Fibroblast of pulmonary artery (primary cell): ENCODE measurements around the gene HPN.

ENCODE experiments used
- DNase-seq: peaks from one replicate; pipeline ENCODE4 v3.0.0-alpha.2; 2010; ENCODE audit warnings: low read depth
- H3K4me3 ChIP-seq: replicated peaks from 2 replicates; pipeline ENCODE4 v1.5.1; 2011; ENCODE audit warnings: low read depth, mild to moderate bottlenecking, control low read depth, low read length, moderate library complexity
- TF ChIP-seq, protein P1 (sequence below): IDR thresholded peaks from 2 replicates; pipeline ENCODE4 v1.5.1; 2011; ENCODE audit warnings: mild to moderate bottlenecking, control low read depth, low read length, inconsistent platforms; ENCODE audit errors: missing control alignments

Gene HPN

GRCh38 chr19:35055715-35056179 lies 14.2 kb downstream of the HPN start:
- DNase-seq = no peak
- TF ChIP-seq, protein P1, sequence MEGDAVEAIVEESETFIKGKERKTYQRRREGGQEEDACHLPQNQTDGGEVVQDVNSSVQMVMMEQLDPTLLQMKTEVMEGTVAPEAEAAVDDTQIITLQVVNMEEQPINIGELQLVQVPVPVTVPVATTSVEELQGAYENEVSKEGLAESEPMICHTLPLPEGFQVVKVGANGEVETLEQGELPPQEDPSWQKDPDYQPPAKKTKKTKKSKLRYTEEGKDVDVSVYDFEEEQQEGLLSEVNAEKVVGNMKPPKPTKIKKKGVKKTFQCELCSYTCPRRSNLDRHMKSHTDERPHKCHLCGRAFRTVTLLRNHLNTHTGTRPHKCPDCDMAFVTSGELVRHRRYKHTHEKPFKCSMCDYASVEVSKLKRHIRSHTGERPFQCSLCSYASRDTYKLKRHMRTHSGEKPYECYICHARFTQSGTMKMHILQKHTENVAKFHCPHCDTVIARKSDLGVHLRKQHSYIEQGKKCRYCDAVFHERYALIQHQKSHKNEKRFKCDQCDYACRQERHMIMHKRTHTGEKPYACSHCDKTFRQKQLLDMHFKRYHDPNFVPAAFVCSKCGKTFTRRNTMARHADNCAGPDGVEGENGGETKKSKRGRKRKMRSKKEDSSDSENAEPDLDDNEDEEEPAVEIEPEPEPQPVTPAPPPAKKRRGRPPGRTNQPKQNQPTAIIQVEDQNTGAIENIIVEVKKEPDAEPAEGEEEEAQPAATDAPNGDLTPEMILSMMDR = peak; percentile 10
- H3K4me3 ChIP-seq = no peak overlapping the region

- TF ChIP-seq, protein P1 = no peak
- H3K4me3 ChIP-seq = no peak overlapping the region
- DNase-seq = no peak
These were observed 15.1 kb downstream of the HPN start for GRCh38 chr19:35056513-35057063.

GRCh38 chr19:35058370-35058769 lies 16.8 kb downstream of the HPN start:
- no peak overlapping the region for H3K4me3 ChIP-seq
- TF ChIP-seq, protein P1 = no peak
- DNase-seq = no peak

- no peak overlapping the region for H3K4me3 ChIP-seq
- no peak for DNase-seq
- TF ChIP-seq, protein P1 = no peak
These were observed 17.7 kb downstream of the HPN start for GRCh38 chr19:35059006-35059798.

- TF ChIP-seq, protein P1 = no peak
- H3K4me3 ChIP-seq = no peak overlapping the region
- no peak for DNase-seq
These were observed 18.2 kb downstream of the HPN start for GRCh38 chr19:35059799-35060091.

- H3K4me3 ChIP-seq = no peak overlapping the region
- TF ChIP-seq, protein P1 = no peak
- no peak for DNase-seq
These were observed 18.8 kb downstream of the HPN start for GRCh38 chr19:35060160-35060855.
